B cell (primary cell): ENCODE data around the gene SCN4B.

Source experiments
- EZH2 ChIP-seq: IDR thresholded peaks from 2 replicates; pipeline ENCODE4 v1.6.1; 2012; ENCODE audit warnings: borderline replicate concordance, low read depth, mild to moderate bottlenecking, moderate library complexity, low read length; ENCODE audit not compliant: insufficient read depth, poor library complexity, severe bottlenecking
- TF ChIP-seq, protein P1 (sequence below): fragments of 200-600 bp; IDR thresholded peaks from one replicate; pipeline ENCODE4 v1.8.0; 2022; ENCODE audit warnings: antibody characterized with exemption, mild to moderate bottlenecking

DNA sequence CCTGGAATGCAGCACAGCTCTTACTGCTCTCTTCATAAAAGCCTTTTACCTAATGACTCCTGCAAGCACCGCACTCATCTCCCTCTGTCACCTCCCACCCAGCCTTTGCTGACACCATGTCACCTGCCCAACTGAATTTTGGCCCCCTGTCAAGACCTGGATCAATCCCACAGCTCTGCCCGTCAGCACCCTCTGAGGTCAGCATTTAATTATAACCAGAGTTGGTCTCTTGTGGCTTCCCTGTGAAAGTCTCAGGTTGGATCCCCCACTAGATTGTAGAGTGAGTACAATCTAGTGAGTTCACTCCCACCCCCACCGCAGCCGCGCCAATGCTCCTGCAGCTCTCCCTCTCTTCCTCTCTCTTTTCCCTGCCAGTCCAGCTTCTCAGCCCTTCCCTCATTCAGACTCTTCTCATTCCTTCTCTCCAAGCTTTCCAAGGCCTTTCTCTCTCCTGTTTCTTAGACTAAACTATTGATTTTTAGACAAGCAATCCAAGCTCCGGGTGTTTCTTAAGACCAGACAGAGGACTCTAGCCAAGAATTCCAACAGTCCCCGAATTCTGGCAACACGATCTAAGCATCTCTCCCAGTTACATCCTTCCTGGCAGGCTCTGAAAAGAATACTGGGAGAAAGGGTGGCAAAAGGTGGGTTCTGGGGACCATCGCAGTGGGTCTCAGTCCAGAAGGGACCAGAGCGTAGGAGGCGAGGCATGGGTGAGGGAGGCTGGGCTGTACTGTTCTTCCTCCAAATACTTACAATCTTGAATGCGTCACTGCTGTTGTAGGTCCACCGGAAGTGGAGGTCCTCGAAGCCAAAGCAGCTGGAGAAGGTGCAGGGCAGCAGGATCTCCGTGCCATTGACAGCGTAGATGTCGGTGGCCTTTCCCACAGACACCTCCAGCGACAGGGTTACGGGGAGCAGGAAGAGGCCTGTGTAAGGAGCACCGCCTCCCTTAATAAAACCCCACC is 8.0 kb downstream of the SCN4B start:
- TF ChIP-seq, protein P1, sequence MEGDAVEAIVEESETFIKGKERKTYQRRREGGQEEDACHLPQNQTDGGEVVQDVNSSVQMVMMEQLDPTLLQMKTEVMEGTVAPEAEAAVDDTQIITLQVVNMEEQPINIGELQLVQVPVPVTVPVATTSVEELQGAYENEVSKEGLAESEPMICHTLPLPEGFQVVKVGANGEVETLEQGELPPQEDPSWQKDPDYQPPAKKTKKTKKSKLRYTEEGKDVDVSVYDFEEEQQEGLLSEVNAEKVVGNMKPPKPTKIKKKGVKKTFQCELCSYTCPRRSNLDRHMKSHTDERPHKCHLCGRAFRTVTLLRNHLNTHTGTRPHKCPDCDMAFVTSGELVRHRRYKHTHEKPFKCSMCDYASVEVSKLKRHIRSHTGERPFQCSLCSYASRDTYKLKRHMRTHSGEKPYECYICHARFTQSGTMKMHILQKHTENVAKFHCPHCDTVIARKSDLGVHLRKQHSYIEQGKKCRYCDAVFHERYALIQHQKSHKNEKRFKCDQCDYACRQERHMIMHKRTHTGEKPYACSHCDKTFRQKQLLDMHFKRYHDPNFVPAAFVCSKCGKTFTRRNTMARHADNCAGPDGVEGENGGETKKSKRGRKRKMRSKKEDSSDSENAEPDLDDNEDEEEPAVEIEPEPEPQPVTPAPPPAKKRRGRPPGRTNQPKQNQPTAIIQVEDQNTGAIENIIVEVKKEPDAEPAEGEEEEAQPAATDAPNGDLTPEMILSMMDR: no peak
- no peak for TF ChIP-seq EZH2
